PFSK-1 (cell line): ENCODE data around the gene RNPEP.
A peak's percentile ranks its signal among the peaks of the same experiment; 100 is the strongest.

Source experiments
- FOXP2 ChIP-seq: optimal IDR thresholded peaks from 2 replicates; pipeline ENCODE3; 2011; ENCODE audit warnings: borderline replicate concordance, control low read depth, inconsistent platforms; ENCODE audit not compliant: insufficient read depth; ENCODE audit errors: extremely low read length, extremely low read depth
- POLR2AphosphoS5 ChIP-seq: IDR thresholded peaks from 2 replicates; pipeline ENCODE4 v1.6.1; 2012; ENCODE audit warnings: low read depth, mild to moderate bottlenecking, control low read depth, low read length, moderate library complexity
- REST ChIP-seq, 2 experiments: IDR thresholded peaks; 2 replicates each; pipeline versions ENCODE4 v1.6.1 to v1.8.0; 2011 to 2012; ENCODE audit warnings: low read depth in 2 of 2, low read length in 2 of 2, control low read depth in 1 of 2, inconsistent platforms in 1 of 2, mild to moderate bottlenecking in 1 of 2, moderate library complexity in 1 of 2; ENCODE audit not compliant: insufficient read depth in 1 of 2
- SIN3A ChIP-seq: IDR thresholded peaks from 2 replicates; pipeline ENCODE4 v1.6.1; 2012; ENCODE audit warnings: mild to moderate bottlenecking, low read length, moderate library complexity, borderline replicate concordance; ENCODE audit not compliant: insufficient read depth
- TAF1 ChIP-seq: IDR thresholded peaks from 2 replicates; pipeline ENCODE4 v1.6.1; 2012; ENCODE audit warnings: low read length, control low read depth, borderline replicate concordance; ENCODE audit not compliant: insufficient read depth

RNPEP gene

GRCh38 chr1:201954263-201955008, 28.0 kb upstream of the RNPEP start:
- TF ChIP-seq TAF1 (no peak), SIN3A (no peak), REST (IDR thresholded peaks at IDR 0.05; ENCODE audit: insufficient read depth in 1 of 2, low read depth in 2 of 2, low read length in 2 of 2) (no peak)

GRCh38 chr1:201955009-201955728, 27.3 kb upstream of the RNPEP start, which contains the start of gene TIMM17A:
Gene TIMM17A, plus strand, starts transcription at chr1:201955503. Its CDS starts 24 bp downstream, at chr1:201955527.
- TF ChIP-seq POLR2AphosphoS5 (peak; percentile 99), TAF1 (peak; percentile 87), FOXP2 (peak; percentile 21), SIN3A (peak; percentile 50; the same call in 1 of the 2 replicates), REST (IDR thresholded peaks at IDR 0.05; ENCODE audit: insufficient read depth in 1 of 2, low read depth in 2 of 2, low read length in 2 of 2) (peak in 1 of 2 experiments; percentile 41; a peak in 1 of 4 replicates)

GRCh38 chr1:201955729-201956143, 26.7 kb upstream of the RNPEP start:
- TF ChIP-seq TAF1 = no peak

GRCh38 chr1:201958348-201958747, 24.1 kb upstream of the RNPEP start:
- TF ChIP-seq TAF1 = no peak
- no peak for TF ChIP-seq SIN3A
- TF ChIP-seq FOXP2 = no peak
- TF ChIP-seq POLR2AphosphoS5 = no peak
- no peak for TF ChIP-seq REST (IDR thresholded peaks at IDR 0.05; ENCODE audit: insufficient read depth in 1 of 2, low read depth in 2 of 2, low read length in 2 of 2)

GRCh38 chr1:201964261-201964660, 18.2 kb upstream of the RNPEP start:
- TF ChIP-seq POLR2AphosphoS5 (no peak), TAF1 (no peak), REST (IDR thresholded peaks at IDR 0.05; ENCODE audit: insufficient read depth in 1 of 2, low read depth in 2 of 2, low read length in 2 of 2) (no peak), SIN3A (no peak), FOXP2 (no peak)
